H9 (cell line): Measurements from ENCODE around the gene HSD17B7. TPM values are rescaled to one million over a fixed set of nuclear protein-coding genes. Genes with fewer than 3 reads are reported as not detected.

ENCODE experiments used
- DNase-seq: peaks from one replicate; pipeline ENCODE4 v3.0.0-alpha.2; 2017
- H2AFZ ChIP-seq: one replicate; pipeline ENCODE4 v1.6.1; 2013; ENCODE audit warnings: mild to moderate bottlenecking, low read length, control low read depth, moderate library complexity
- H2AK5ac ChIP-seq: 2 replicates; pipeline ENCODE4 v1.6.1; 2013; ENCODE audit warnings: low read length, control low read depth, mixed read lengths; ENCODE audit not compliant: insufficient read length
- H2BK120ac ChIP-seq: one replicate; pipeline ENCODE4 v1.6.1; 2013; ENCODE audit warnings: low read depth, mild to moderate bottlenecking, low read length, control low read depth, inconsistent platforms; ENCODE audit not compliant: poor library complexity, severe bottlenecking
- H2BK12ac ChIP-seq: 2 replicates; pipeline ENCODE4 v1.6.1; 2013; ENCODE audit warnings: low read length, control low read depth, mixed read lengths, low read depth; ENCODE audit not compliant: insufficient read length
- H2BK15ac ChIP-seq: 2 replicates; pipeline ENCODE4 v1.6.1; 2013; ENCODE audit warnings: low read depth, low read length, control low read depth
- H2BK20ac ChIP-seq: one replicate; pipeline ENCODE4 v1.6.1; 2013; ENCODE audit warnings: low read depth, mild to moderate bottlenecking, low read length, control low read depth, inconsistent platforms; ENCODE audit not compliant: poor library complexity, severe bottlenecking
- H2BK5ac ChIP-seq: 2 replicates; pipeline ENCODE4 v1.6.1; 2013; ENCODE audit warnings: low read length, control low read depth, mixed read lengths; ENCODE audit not compliant: insufficient read length
- H3K14ac ChIP-seq: 2 replicates; pipeline ENCODE4 v1.6.1; 2013; ENCODE audit warnings: low read length, control low read depth; ENCODE audit not compliant: insufficient read depth
- H3K18ac ChIP-seq: 2 replicates; pipeline ENCODE4 v1.6.1; 2013; ENCODE audit warnings: low read depth, mild to moderate bottlenecking, mixed read lengths, low read length, control low read depth; ENCODE audit not compliant: insufficient read length
- H3K23ac ChIP-seq: 2 replicates; pipeline ENCODE4 v1.6.1; 2013; ENCODE audit warnings: low read length, control low read depth, mixed read lengths, low read depth; ENCODE audit not compliant: insufficient read length
- H3K23me2 ChIP-seq: 2 replicates; pipeline ENCODE4 v1.6.1; 2013; ENCODE audit warnings: low read depth, mild to moderate bottlenecking, mixed read lengths, low read length, control low read depth; ENCODE audit not compliant: insufficient read length, poor library complexity, severe bottlenecking
- H3K27ac ChIP-seq: 2 replicates; pipeline ENCODE4 v1.5.1; 2013; ENCODE audit warnings: low read length, control low read depth, mixed read lengths, low read depth; ENCODE audit not compliant: insufficient read length
- H3K27me3 ChIP-seq: 2 replicates; pipeline ENCODE4 v1.6.1; 2013; ENCODE audit warnings: low read length, control low read depth, inconsistent platforms; ENCODE audit not compliant: insufficient read depth
- H3K4ac ChIP-seq: 2 replicates; pipeline ENCODE4 v1.6.1; 2013; ENCODE audit warnings: low read depth, mild to moderate bottlenecking, control low read depth, inconsistent platforms, low read length, moderate library complexity
- H3K4me1 ChIP-seq: 2 replicates; pipeline ENCODE4 v1.6.1; 2013; ENCODE audit warnings: low read length, control low read depth, inconsistent platforms; ENCODE audit not compliant: insufficient read depth
- H3K4me2 ChIP-seq: 2 replicates; pipeline ENCODE4 v1.6.1; 2013; ENCODE audit warnings: low read length, control low read depth, mixed read lengths; ENCODE audit not compliant: insufficient read length, insufficient read depth
- H3K56ac ChIP-seq: 2 replicates; pipeline ENCODE4 v1.6.1; 2013; ENCODE audit warnings: low read depth, mild to moderate bottlenecking, mixed read lengths, low read length, control low read depth; ENCODE audit not compliant: insufficient read length
- H3K79me1 ChIP-seq: 2 replicates; pipeline ENCODE4 v1.6.1; 2013; ENCODE audit warnings: low read depth, mild to moderate bottlenecking, moderate library complexity, low read length, control low read depth, inconsistent platforms; ENCODE audit not compliant: insufficient read depth, poor library complexity, severe bottlenecking
- H3K79me2 ChIP-seq: 2 replicates; pipeline ENCODE4 v1.6.1; 2013; ENCODE audit warnings: low read length, control low read depth, inconsistent platforms; ENCODE audit not compliant: insufficient read depth
- H3K9ac ChIP-seq: 2 replicates; pipeline ENCODE4 v1.6.1; 2013; ENCODE audit warnings: low read length, control low read depth, mixed read lengths; ENCODE audit not compliant: insufficient read length; ENCODE audit errors: extremely low read depth
- H3K9me3 ChIP-seq: one replicate; pipeline ENCODE4 v1.6.1; 2013; ENCODE audit warnings: low read depth, low read length, inconsistent platforms; ENCODE audit not compliant: control insufficient read depth
- H3T11ph ChIP-seq: one replicate; pipeline ENCODE4 v1.6.1; 2013; ENCODE audit warnings: mild to moderate bottlenecking, low read length, control low read depth, inconsistent platforms
- H4K20me1 ChIP-seq: one replicate; pipeline ENCODE4 v1.6.1; 2013; ENCODE audit not compliant: control insufficient read depth, insufficient read length, insufficient read depth
- H4K5ac ChIP-seq: 2 replicates; pipeline ENCODE4 v1.6.1; 2013; ENCODE audit warnings: low read depth, mild to moderate bottlenecking, mixed read lengths, low read length, control low read depth; ENCODE audit not compliant: insufficient read length
- H4K8ac ChIP-seq: replicated peaks from 2 replicates; pipeline ENCODE4 v1.6.1; 2013; ENCODE audit warnings: low read length, control low read depth, mixed read lengths, low read depth; ENCODE audit not compliant: insufficient read length
- H4K91ac ChIP-seq: 2 replicates; pipeline ENCODE4 v1.6.1; 2013; ENCODE audit warnings: low read depth, mild to moderate bottlenecking, moderate library complexity, mixed read lengths, low read length, control low read depth; ENCODE audit not compliant: insufficient read length
- H3K27ac Mint-ChIP-seq, 3 experiments: 2 replicates in 2 of 3; 3 replicates in 1 of 3; pipeline ENCODE4 v1.8.0; 2020 to 2021; ENCODE audit warnings: mixed read lengths in 3 of 3, mild to moderate bottlenecking in 1 of 3, moderate library complexity in 1 of 3
- H3K27me3 Mint-ChIP-seq: 2 replicates; pipeline ENCODE4 v1.8.0; 2021; ENCODE audit warnings: low read depth, mild to moderate bottlenecking, moderate library complexity, mixed read lengths
- H3K36me3 Mint-ChIP-seq, 3 experiments: 2 replicates in 2 of 3; 3 replicates in 1 of 3; pipeline ENCODE4 v1.8.0; 2020 to 2021; ENCODE audit warnings: low read depth in 3 of 3, mixed read lengths in 3 of 3; ENCODE audit not compliant: insufficient read depth in 1 of 3
- H3K4me1 Mint-ChIP-seq, 2 experiments: 2 replicates each; pipeline ENCODE4 v1.8.0; 2020; ENCODE audit warnings: mixed read lengths in 2 of 2
- H3K4me3 Mint-ChIP-seq, 2 experiments: 2 replicates in 1 of 2; 3 replicates in 1 of 2; pipeline ENCODE4 v1.8.0; 2020 to 2021; ENCODE audit warnings: mild to moderate bottlenecking in 2 of 2, mixed read lengths in 2 of 2, moderate library complexity in 1 of 2
- H3K9me3 Mint-ChIP-seq, 2 experiments: 2 replicates in 1 of 2; 3 replicates in 1 of 2; pipeline ENCODE4 v1.8.0; 2020; ENCODE audit warnings: mild to moderate bottlenecking in 2 of 2, mixed read lengths in 2 of 2, moderate library complexity in 1 of 2
- CTCF ChIP-seq: fragments of 200-600 bp; sonication (generic); conservative IDR thresholded peaks from 3 replicates; pipeline ENCODE4 v1.8.0; 2021; ENCODE audit warnings: antibody characterized with exemption, mild to moderate bottlenecking
- WGBS: extraction: QIAGEN DNeasy Blood & Tissue Kit; methylation state at CpG from one replicate; pipeline ENCODE4 v1.1.7; 2013; ENCODE audit warnings: missing lambda C conversion rate, low lambda C conversion rate, mixed read lengths; ENCODE audit not compliant: insufficient read length; ENCODE audit errors: extremely low coverage; 5-methylcytosine and 5-hydroxymethylcytosine counted together
- total RNA-seq: library from RNA; stranded (reverse); gene quantifications from 2 replicates; pipeline ENCODE4 v1.2.1, GENCODE V29; 2021

Gene HSD17B7
- total RNA-seq, 1 experiment from 2014 or later: 26.2 TPM

GRCh38 chr1:162740755-162741154 is 49.7 kb upstream of the HSD17B7 start:
- no peak overlapping the region for H3K14ac ChIP-seq
- H3K4me1 Mint-ChIP-seq: no peaks in the 10 kb centered on the region
- no peak overlapping the region for H2BK5ac ChIP-seq
- H3K27ac ChIP-seq: no peak overlapping the region
- no peak for TF ChIP-seq CTCF
- no peak overlapping the region for H3K4me3 Mint-ChIP-seq
- no peak for DNase-seq
- H3K4me2 ChIP-seq: no peak overlapping the region
- H4K5ac ChIP-seq: no peak overlapping the region
- no peak overlapping the region for H3K56ac ChIP-seq
- no peaks in the 10 kb centered on the region for H3K23me2 ChIP-seq
- H2AK5ac ChIP-seq: no peak overlapping the region
- no peak overlapping the region for H2BK15ac ChIP-seq
- no peak overlapping the region for H3K4ac ChIP-seq
- H3K9me3 ChIP-seq: no peaks in the 10 kb centered on the region
- H3K27ac Mint-ChIP-seq: no peak overlapping the region
- no peak overlapping the region for H3T11ph ChIP-seq
- no peak overlapping the region for H3K23ac ChIP-seq
- no peaks in the 10 kb centered on the region for H3K27me3 Mint-ChIP-seq
- H3K79me1 ChIP-seq: no peaks in the 10 kb centered on the region
- no peaks in the 10 kb centered on the region for H3K79me2 ChIP-seq
- no CpG with 5 or more reads among the region's 4 CpGs for WGBS
- no peak overlapping the region for H4K91ac ChIP-seq
- peaks cover 0 to 7% (median 6%) of the 10 kb centered on the region in 3 experiments; a peak in 4 of 7 replicates for H3K36me3 Mint-ChIP-seq
- H2BK12ac ChIP-seq: no peak overlapping the region
- no peak overlapping the region for H2AFZ ChIP-seq
- no peak overlapping the region for H4K8ac ChIP-seq
- no peak overlapping the region for H3K9ac ChIP-seq
- H3K18ac ChIP-seq: no peak overlapping the region
- H2BK120ac ChIP-seq: no peak overlapping the region
- no peaks in the 10 kb centered on the region for H3K4me1 ChIP-seq
- no peaks in the 10 kb centered on the region; the same call in 1 of the 2 replicates for H3K27me3 ChIP-seq
- no peak overlapping the region for H2BK20ac ChIP-seq
- H4K20me1 ChIP-seq: no peaks in the 10 kb centered on the region
- H3K9me3 Mint-ChIP-seq: peaks cover 1 to 9% of the 10 kb centered on the region in 2 experiments
